Aorta (tissue), 5 donors: ENCODE results near the gene TSHZ2. TPM values are rescaled to one million over a fixed set of nuclear protein-coding genes. Genes with fewer than 3 reads are reported as not detected.

Source experiments
- ATAC-seq: fragments of 200-7000 bp; cut with Tn5 transposase; one replicate; pipeline ENCODE4 v1.9.1; 2022; ENCODE audit warnings: moderate library complexity; ENCODE audit not compliant: low FRiP score
- DNase-seq, 2 donors: peaks; one replicate each; pipeline ENCODE4 v3.0.0-alpha.2; 2020
- H3K27ac ChIP-seq, 2 donors: one replicate each; pipeline ENCODE4 v1.5.1; 2013; ENCODE audit warnings: low read length in 2 of 2, mild to moderate bottlenecking in 2 of 2, moderate library complexity in 2 of 2, control low read depth in 1 of 2, inconsistent platforms in 1 of 2, low read depth in 1 of 2
- H3K27me3 ChIP-seq, 2 donors: one replicate each; pipeline ENCODE4 v1.6.1; 2013; ENCODE audit warnings: control low read depth in 1 of 2, low read length in 1 of 2, mild to moderate bottlenecking in 1 of 2, moderate library complexity in 1 of 2; ENCODE audit not compliant: insufficient read depth in 2 of 2, control insufficient read depth in 1 of 2
- H3K36me3 ChIP-seq, 2 donors: one replicate each; pipeline ENCODE4 v1.6.1; 2013; ENCODE audit warnings: control low read depth in 1 of 2, low read length in 1 of 2, mild to moderate bottlenecking in 1 of 2; ENCODE audit not compliant: insufficient read depth in 2 of 2, control insufficient read depth in 1 of 2
- H3K4me1 ChIP-seq, 2 donors: one replicate each; pipeline ENCODE4 v1.6.1; 2013; ENCODE audit warnings: low read length in 2 of 2, control low read depth in 1 of 2, mild to moderate bottlenecking in 1 of 2, moderate library complexity in 1 of 2; ENCODE audit not compliant: insufficient read depth in 2 of 2, control insufficient read depth in 1 of 2
- H3K4me3 ChIP-seq, 2 donors: one replicate each; pipeline ENCODE4 v1.5.1; 2013; ENCODE audit warnings: low read length in 2 of 2, control low read depth in 1 of 2, mild to moderate bottlenecking in 1 of 2
- H3K9me3 ChIP-seq: one replicate; pipeline ENCODE4 v1.6.1; 2013; ENCODE audit warnings: mild to moderate bottlenecking, low read length; ENCODE audit not compliant: control insufficient read depth
- WGBS, 2 donors: extraction: QIAGEN DNeasy Blood & Tissue Kit; methylation state at CpG; one replicate each; pipeline ENCODE4 v1.1.7; 2013; 5-methylcytosine and 5-hydroxymethylcytosine counted together
- intact Hi-C, 2 donors: fragments of 100-400 bp; cut with DNase I; formaldehyde crosslinking; loops; one replicate each; pipeline versions ENCODE4 v1.14.2 to v1.15.0; 2022
- polyA plus RNA-seq, 2 donors: library from polyadenylated mRNA; stranded (reverse); fragments of 200-250 nt; gene quantifications; one replicate each; pipeline ENCODE4 v1.2.3, GENCODE V29; 2013
- total RNA-seq, 2 donors: library from RNA; stranded (reverse); fragmentation: NEBNext Ultra II Directional; extraction: Animal tissue kit (Norgen Biotek cat#: 25700); gene quantifications; one replicate each; pipeline ENCODE4 v1.2.1, GENCODE V29; 2021
- donor health status: healthy with polysubstance abuse.
- donor health status: Bipolar disorder and iron deficiency.
- donor health status: DM: no; HTN: no; CAD: no.
- donor health status: DM: no; HTN: no; CAD: no.
- donor health status: DM: yes; HTN: yes; CAD: no.

Gene TSHZ2
- total and polyA plus RNA-seq, 4 donors, result 0.08 to 95.4 (median 13.3) TPM

DNA sequence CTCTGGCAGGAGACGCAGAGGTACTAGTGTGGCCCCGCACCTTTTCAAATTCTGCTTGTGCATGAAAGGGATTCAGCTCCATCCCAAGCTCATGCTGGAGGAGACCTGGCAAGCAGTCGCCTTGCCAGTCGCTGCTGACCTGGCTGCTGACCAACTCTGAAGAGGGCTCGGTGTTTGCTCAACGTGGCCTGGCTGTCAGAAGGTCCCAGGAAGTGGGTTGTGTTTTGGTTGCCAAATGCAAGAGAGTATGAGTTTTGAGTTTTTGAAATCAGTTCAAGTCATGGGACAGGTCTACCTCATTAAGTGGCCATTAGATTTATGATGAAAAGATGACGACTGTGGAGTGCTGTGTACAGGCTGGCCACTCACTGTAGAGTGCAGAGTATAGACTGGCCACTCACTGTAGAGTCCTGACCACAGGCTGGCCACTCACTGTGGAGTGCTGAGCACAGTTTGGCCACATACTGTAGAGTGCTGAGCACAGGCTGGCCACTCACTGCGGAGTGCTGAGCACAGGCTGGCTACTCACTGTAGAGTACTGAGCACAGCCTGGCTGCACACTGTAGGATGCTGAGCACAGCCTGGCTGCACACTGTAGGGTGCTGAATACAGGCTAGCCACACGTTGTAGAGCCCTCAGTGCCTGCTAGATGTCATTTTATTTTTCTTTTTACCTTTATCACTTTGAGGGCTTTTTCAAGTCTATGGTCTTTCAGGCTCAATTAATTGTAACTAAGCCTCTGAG is 427.6 kb downstream of the TSHZ2 start:
- H3K36me3 ChIP-seq, result no peaks in the 10 kb centered on the region
- no peaks in the 10 kb centered on the region for H3K27me3 ChIP-seq
- peaks cover 4% of the 10 kb centered on the region for H3K9me3 ChIP-seq
- H3K4me1 ChIP-seq, result no peaks in the 10 kb centered on the region
- ATAC-seq (no peak), DNase-seq (no peak)
- H3K4me3 ChIP-seq, result no peak overlapping the region
- no peak overlapping the region for H3K27ac ChIP-seq
- 35 to 36% methylated on average over 9 of the region's 9 CpGs for whole genome bisulfite sequencing, 2 donors
- intact Hi-C loops, result no loop called here

DNA sequence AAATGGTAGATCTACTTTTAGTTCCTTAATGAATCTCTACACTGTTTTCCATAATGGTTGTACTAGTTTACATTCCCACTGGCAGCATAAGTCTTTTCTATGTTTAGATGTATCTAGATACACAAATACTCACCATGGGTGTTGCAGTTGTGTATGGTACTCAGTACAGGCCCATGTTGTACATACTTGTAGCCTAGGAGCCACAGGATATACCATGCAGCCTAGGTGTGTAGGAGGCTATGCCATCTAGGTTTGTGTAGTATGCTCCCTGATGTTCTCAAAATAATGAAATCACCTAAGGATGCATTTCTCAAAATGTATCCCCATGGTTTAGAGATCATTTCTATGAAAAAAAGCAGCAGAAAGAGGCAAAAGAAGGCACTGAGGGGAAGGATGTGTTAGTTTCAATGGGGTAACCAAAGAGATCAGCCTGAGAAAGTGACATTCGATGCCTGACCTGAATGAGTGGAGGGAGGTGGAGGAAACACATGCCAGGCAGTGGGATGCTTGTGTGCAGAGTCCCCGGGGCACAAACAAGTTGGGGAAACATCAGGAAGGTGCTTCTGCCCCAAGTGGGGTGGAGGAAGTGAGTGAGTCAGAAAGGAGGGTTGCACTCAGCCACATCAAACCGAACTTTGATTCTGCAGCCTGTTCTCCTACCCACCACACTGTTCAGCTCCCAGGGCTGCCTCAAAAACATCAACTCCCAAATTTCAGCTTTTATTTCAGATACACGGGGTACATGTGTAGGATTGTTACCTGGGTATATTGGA is 430.3 kb downstream of the TSHZ2 start:
- Histone ChIP-seq H3K27me3 (peaks cover 0 to 2% of the 10 kb centered on the region in 2 donors), H3K9me3 (peaks cover 4% of the 10 kb centered on the region), H3K4me3 (no peak overlapping the region), H3K27ac (no peak overlapping the region), H3K36me3 (no peaks in the 10 kb centered on the region), H3K4me1 (no peaks in the 10 kb centered on the region)
- 84 to 87% methylated on average over 4 of the region's 4 CpGs for WGBS, 2 donors
- no peak for DNase-seq
- no peak for ATAC-seq
- intact Hi-C loops, result no loop called here

DNA sequence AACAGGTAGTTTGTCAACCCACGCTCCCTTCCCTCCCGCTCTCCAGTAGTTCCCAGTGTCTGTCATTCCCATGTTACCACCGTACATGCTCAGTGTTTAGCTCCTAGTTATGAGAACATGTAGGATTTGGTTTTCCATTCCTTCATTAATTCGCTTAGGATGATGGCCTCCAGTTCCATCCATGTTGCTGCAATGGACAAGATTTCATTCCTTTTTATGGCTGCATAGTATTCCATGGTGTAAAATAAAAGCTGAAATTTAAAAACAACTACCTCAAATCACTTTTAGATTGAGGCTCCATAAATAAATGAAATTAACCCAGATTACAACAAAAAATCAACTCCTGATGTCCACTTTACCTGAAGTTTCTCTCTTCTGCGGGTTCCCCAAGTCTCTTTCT is 430.9 kb downstream of the TSHZ2 start:
- no peak for ATAC-seq
- Histone ChIP-seq H3K27ac (no peak overlapping the region), H3K4me3 (no peak overlapping the region), H3K36me3 (no peaks in the 10 kb centered on the region), H3K4me1 (no peaks in the 10 kb centered on the region), H3K27me3 (peaks cover 0 to 2% of the 10 kb centered on the region in 2 donors), H3K9me3 (peaks cover 4% of the 10 kb centered on the region)
- intact Hi-C loops, result no loop called here
- WGBS, 2 donors, result 96% methylated on average over 5 of the region's 5 CpGs
- DNase-seq, result no peak

DNA sequence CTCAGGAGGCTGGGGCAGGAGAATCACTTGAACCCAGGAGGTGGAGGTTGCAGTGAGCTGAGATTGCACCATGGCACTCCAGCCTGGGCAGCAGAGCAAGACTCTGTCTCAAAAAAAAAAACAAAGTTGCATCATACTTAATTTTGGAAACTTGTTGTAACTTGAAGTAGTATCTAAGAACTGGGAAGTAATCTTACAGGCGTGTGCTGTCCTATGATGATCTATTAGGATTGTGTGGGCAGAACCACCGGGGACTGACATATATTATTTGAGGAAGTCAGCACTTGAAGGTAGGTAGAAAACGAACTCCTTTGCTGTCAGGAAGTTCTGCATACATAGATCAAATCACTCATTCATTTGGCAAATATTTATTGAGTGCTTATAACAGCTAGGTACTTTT is 433.0 kb downstream of the TSHZ2 start:
- Histone ChIP-seq H3K9me3 (peaks cover 2% of the 10 kb centered on the region), H3K27ac (no peak overlapping the region), H3K4me1 (no peaks in the 10 kb centered on the region), H3K4me3 (no peak overlapping the region), H3K36me3 (no peaks in the 10 kb centered on the region), H3K27me3 (peaks cover 0 to 2% of the 10 kb centered on the region in 2 donors)
- ATAC-seq (no peak), DNase-seq (no peak)
- 57 to 63% methylated on average over 3 of the region's 3 CpGs for WGBS, 2 donors
- intact Hi-C loops, result no loop called here

DNA sequence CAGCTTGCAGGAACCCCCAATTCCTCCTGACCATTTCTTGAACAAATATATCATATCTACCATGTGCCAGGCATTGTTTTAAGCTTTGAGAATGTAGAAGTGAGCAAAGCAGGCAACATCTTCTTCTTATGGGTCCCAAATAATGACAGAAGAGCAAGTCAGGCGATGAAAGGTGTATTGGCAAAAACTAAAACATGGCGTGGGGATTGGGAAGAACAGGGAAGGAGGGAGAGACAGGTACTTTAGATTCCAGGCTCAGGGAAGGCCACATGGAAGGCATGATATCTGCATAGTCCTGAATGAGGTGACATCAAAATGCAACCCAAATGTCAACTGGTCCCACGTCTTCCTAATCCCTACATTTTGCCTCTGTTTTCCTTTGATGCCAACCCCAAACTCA is 434.4 kb downstream of the TSHZ2 start:
- intact Hi-C loops, result no loop called here
- Histone ChIP-seq H3K27ac (no peak overlapping the region), H3K9me3 (no peaks in the 10 kb centered on the region), H3K4me1 (no peaks in the 10 kb centered on the region), H3K27me3 (peaks cover 0 to 2% of the 10 kb centered on the region in 2 donors), H3K36me3 (no peaks in the 10 kb centered on the region), H3K4me3 (no peak overlapping the region)
- ATAC-seq (no peak), DNase-seq (no peak)
- 80 to 85% methylated on average over 3 of the region's 3 CpGs for WGBS, 2 donors

DNA sequence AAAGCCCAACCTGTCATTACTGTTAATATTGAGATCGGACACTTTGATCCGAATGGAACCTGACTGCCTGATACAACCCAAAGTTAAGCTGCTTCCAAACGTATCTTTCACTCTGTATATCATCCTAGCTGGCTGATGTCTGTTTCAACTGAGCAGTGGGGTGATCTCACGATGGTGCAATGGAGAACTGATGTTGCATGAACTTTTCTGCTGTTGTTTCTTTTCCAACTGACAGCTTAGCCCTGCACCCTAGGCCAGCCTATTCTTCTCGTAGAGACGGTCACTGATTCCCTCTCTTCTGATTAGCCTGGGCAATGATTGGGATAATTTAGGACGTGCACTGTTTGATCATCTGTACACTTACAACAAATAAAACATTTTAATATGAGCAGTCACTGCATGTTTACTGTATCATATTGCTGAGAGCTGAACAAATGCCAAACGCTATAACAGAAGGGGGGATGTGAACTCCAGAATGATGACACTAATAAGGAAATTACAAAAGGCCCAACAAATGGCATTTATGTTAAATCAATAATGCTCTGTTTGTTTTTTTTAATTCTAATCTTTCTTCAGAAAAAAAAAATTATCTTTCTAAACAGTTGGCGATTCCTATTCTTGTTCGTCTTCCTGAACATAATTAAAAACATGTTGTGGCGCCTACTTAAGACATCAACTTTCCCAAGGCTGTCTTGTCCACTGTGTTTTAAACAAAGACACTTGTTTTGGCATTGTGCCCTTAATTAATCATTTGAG is 436.7 kb downstream of the TSHZ2 start:
- H3K36me3 ChIP-seq, result no peaks in the 10 kb centered on the region
- H3K27me3 ChIP-seq, result peaks cover 0 to 2% of the 10 kb centered on the region in 2 donors
- DNase-seq (no peak), ATAC-seq (peak; percentile 54)
- no peaks in the 10 kb centered on the region for H3K4me1 ChIP-seq
- no peaks in the 10 kb centered on the region for H3K9me3 ChIP-seq
- intact Hi-C loops, result no loop called here
- H3K4me3 ChIP-seq, result no peak overlapping the region
- 76 to 85% methylated on average over 11 of the region's 11 CpGs for WGBS, 2 donors
- no peak overlapping the region for H3K27ac ChIP-seq

DNA sequence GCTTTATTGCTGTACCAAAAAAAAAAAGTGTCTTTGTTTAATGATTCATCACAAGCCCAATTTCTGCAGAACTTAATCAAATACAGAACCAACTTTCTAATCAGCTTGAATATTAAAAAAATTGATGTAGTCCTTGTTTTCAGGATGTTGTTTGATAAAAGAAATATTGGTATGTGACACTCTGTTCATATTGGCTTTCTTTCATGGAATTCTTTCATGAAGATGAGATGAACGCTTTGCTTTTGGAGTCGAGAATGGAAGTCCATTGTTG is 437.2 kb downstream of the TSHZ2 start:
- peaks cover 0 to 2% of the 10 kb centered on the region in 2 donors for H3K27me3 ChIP-seq
- ATAC-seq (no peak), DNase-seq (no peak)
- H3K36me3 ChIP-seq, result no peaks in the 10 kb centered on the region
- H3K4me1 ChIP-seq, result no peaks in the 10 kb centered on the region
- WGBS, 2 donors, result 58 to 73% methylated on average over 2 of the region's 2 CpGs
- intact Hi-C loops, result no loop called here
- H3K9me3 ChIP-seq, result no peaks in the 10 kb centered on the region
- H3K4me3 ChIP-seq, result no peak overlapping the region
- H3K27ac ChIP-seq, result no peak overlapping the region

DNA sequence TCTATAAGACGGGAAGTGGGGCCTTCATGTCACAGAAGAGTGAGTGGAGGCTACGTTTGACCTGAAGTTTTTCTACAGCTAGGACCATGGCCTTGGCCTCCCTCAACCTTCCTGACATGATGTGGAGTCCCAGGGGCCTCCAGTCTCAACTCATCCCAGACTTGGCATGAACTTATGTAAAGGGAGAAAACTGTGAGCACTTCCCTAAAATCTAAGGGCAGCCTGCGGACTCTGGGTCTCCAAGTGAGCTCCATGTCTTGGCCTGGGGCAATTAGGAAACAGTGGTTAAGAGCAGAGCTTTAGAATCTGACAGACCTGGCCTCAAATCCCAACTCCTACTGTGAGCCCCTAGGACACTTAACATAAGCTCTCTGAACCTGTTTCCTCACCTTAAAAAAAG is 439.0 kb downstream of the TSHZ2 start:
- 95 to 97% methylated on average over 3 of the region's 3 CpGs for WGBS, 2 donors

More for the DNA sequence above, 439.0 kb downstream of the TSHZ2 start:
- intact Hi-C loops, result no loop called here
- no peak overlapping the region for H3K27ac ChIP-seq
- no peak for DNase-seq
- no peaks in the 10 kb centered on the region for H3K36me3 ChIP-seq
- H3K27me3 ChIP-seq, result peaks cover 0 to under 1% of the 10 kb centered on the region in 2 donors
- no peaks in the 10 kb centered on the region for H3K4me1 ChIP-seq
- H3K9me3 ChIP-seq, result no peaks in the 10 kb centered on the region
- H3K4me3 ChIP-seq, result no peak overlapping the region
- ATAC-seq, result no peak
